GM19395 (cell line): ENCODE results near the gene SPTBN5.

Experiments used
- ATAC-seq: cut with Tn5 transposase; IDR thresholded peaks from one replicate; pipeline ENCODE4 v1.9.1; 2021; ENCODE audit warnings: mild to moderate bottlenecking, moderate library complexity; ENCODE audit not compliant: unreplicated experiment

SPTBN5 gene

GRCh38 chr15:41809526-41810220 is 84.2 kb downstream of the SPTBN5 start:
- ATAC-seq: no peak

GRCh38 chr15:41809121-41809520 is 84.7 kb downstream of the SPTBN5 start:
- no peak for ATAC-seq

GRCh38 chr15:41806291-41807181 is 87.3 kb downstream of the SPTBN5 start:
- no peak for ATAC-seq

GRCh38 chr15:41805711-41806110 is 88.1 kb downstream of the SPTBN5 start:
- ATAC-seq: no peak

GRCh38 chr15:41804916-41805666 is 88.8 kb downstream of the SPTBN5 start:
- ATAC-seq: no peak

GRCh38 chr15:41804361-41804760 is 89.5 kb downstream of the SPTBN5 start:
- no peak for ATAC-seq

- no peak for ATAC-seq
Measured at GRCh38 chr15:41801850-41802455, 91.9 kb downstream of the SPTBN5 start.

GRCh38 chr15:41801185-41801584 is 92.7 kb downstream of the SPTBN5 start:
- ATAC-seq: no peak

GRCh38 chr15:41799488-41799805 is 94.4 kb downstream of the SPTBN5 start:
- ATAC-seq: no peak

GRCh38 chr15:41798607-41799487 is 95.0 kb downstream of the SPTBN5 start:
- no peak for ATAC-seq
